H9 (cell line): ENCODE results near the gene PDZRN4. TPM values are rescaled to one million over a fixed set of nuclear protein-coding genes. Genes with fewer than 3 reads are reported as not detected.

Experiments
- DNase-seq: peaks from one replicate; pipeline ENCODE4 v3.0.0-alpha.2; 2017
- H2AFZ ChIP-seq: one replicate; pipeline ENCODE4 v1.6.1; 2013; ENCODE audit warnings: mild to moderate bottlenecking, low read length, control low read depth, moderate library complexity
- H2AK5ac ChIP-seq: 2 replicates; pipeline ENCODE4 v1.6.1; 2013; ENCODE audit warnings: low read length, control low read depth, mixed read lengths; ENCODE audit not compliant: insufficient read length
- H2BK120ac ChIP-seq: one replicate; pipeline ENCODE4 v1.6.1; 2013; ENCODE audit warnings: low read depth, mild to moderate bottlenecking, low read length, control low read depth, inconsistent platforms; ENCODE audit not compliant: poor library complexity, severe bottlenecking
- H2BK12ac ChIP-seq: 2 replicates; pipeline ENCODE4 v1.6.1; 2013; ENCODE audit warnings: low read length, control low read depth, mixed read lengths, low read depth; ENCODE audit not compliant: insufficient read length
- H2BK15ac ChIP-seq: 2 replicates; pipeline ENCODE4 v1.6.1; 2013; ENCODE audit warnings: low read depth, low read length, control low read depth
- H2BK20ac ChIP-seq: one replicate; pipeline ENCODE4 v1.6.1; 2013; ENCODE audit warnings: low read depth, mild to moderate bottlenecking, low read length, control low read depth, inconsistent platforms; ENCODE audit not compliant: poor library complexity, severe bottlenecking
- H2BK5ac ChIP-seq: 2 replicates; pipeline ENCODE4 v1.6.1; 2013; ENCODE audit warnings: low read length, control low read depth, mixed read lengths; ENCODE audit not compliant: insufficient read length
- H3K14ac ChIP-seq: 2 replicates; pipeline ENCODE4 v1.6.1; 2013; ENCODE audit warnings: low read length, control low read depth; ENCODE audit not compliant: insufficient read depth
- H3K18ac ChIP-seq: 2 replicates; pipeline ENCODE4 v1.6.1; 2013; ENCODE audit warnings: low read depth, mild to moderate bottlenecking, mixed read lengths, low read length, control low read depth; ENCODE audit not compliant: insufficient read length
- H3K23ac ChIP-seq: 2 replicates; pipeline ENCODE4 v1.6.1; 2013; ENCODE audit warnings: low read length, control low read depth, mixed read lengths, low read depth; ENCODE audit not compliant: insufficient read length
- H3K23me2 ChIP-seq: 2 replicates; pipeline ENCODE4 v1.6.1; 2013; ENCODE audit warnings: low read depth, mild to moderate bottlenecking, mixed read lengths, low read length, control low read depth; ENCODE audit not compliant: insufficient read length, poor library complexity, severe bottlenecking
- H3K27ac ChIP-seq: 2 replicates; pipeline ENCODE4 v1.5.1; 2013; ENCODE audit warnings: low read length, control low read depth, mixed read lengths, low read depth; ENCODE audit not compliant: insufficient read length
- H3K27me3 ChIP-seq: 2 replicates; pipeline ENCODE4 v1.6.1; 2013; ENCODE audit warnings: low read length, control low read depth, inconsistent platforms; ENCODE audit not compliant: insufficient read depth
- H3K4ac ChIP-seq: 2 replicates; pipeline ENCODE4 v1.6.1; 2013; ENCODE audit warnings: low read depth, mild to moderate bottlenecking, control low read depth, inconsistent platforms, low read length, moderate library complexity
- H3K4me1 ChIP-seq: 2 replicates; pipeline ENCODE4 v1.6.1; 2013; ENCODE audit warnings: low read length, control low read depth, inconsistent platforms; ENCODE audit not compliant: insufficient read depth
- H3K4me2 ChIP-seq: 2 replicates; pipeline ENCODE4 v1.6.1; 2013; ENCODE audit warnings: low read length, control low read depth, mixed read lengths; ENCODE audit not compliant: insufficient read length, insufficient read depth
- H3K56ac ChIP-seq: 2 replicates; pipeline ENCODE4 v1.6.1; 2013; ENCODE audit warnings: low read depth, mild to moderate bottlenecking, mixed read lengths, low read length, control low read depth; ENCODE audit not compliant: insufficient read length
- H3K79me1 ChIP-seq: 2 replicates; pipeline ENCODE4 v1.6.1; 2013; ENCODE audit warnings: low read depth, mild to moderate bottlenecking, moderate library complexity, low read length, control low read depth, inconsistent platforms; ENCODE audit not compliant: insufficient read depth, poor library complexity, severe bottlenecking
- H3K79me2 ChIP-seq: 2 replicates; pipeline ENCODE4 v1.6.1; 2013; ENCODE audit warnings: low read length, control low read depth, inconsistent platforms; ENCODE audit not compliant: insufficient read depth
- H3K9ac ChIP-seq: 2 replicates; pipeline ENCODE4 v1.6.1; 2013; ENCODE audit warnings: low read length, control low read depth, mixed read lengths; ENCODE audit not compliant: insufficient read length; ENCODE audit errors: extremely low read depth
- H3K9me3 ChIP-seq: one replicate; pipeline ENCODE4 v1.6.1; 2013; ENCODE audit warnings: low read depth, low read length, inconsistent platforms; ENCODE audit not compliant: control insufficient read depth
- H3T11ph ChIP-seq: one replicate; pipeline ENCODE4 v1.6.1; 2013; ENCODE audit warnings: mild to moderate bottlenecking, low read length, control low read depth, inconsistent platforms
- H4K20me1 ChIP-seq: one replicate; pipeline ENCODE4 v1.6.1; 2013; ENCODE audit not compliant: control insufficient read depth, insufficient read length, insufficient read depth
- H4K5ac ChIP-seq: 2 replicates; pipeline ENCODE4 v1.6.1; 2013; ENCODE audit warnings: low read depth, mild to moderate bottlenecking, mixed read lengths, low read length, control low read depth; ENCODE audit not compliant: insufficient read length
- H4K8ac ChIP-seq: replicated peaks from 2 replicates; pipeline ENCODE4 v1.6.1; 2013; ENCODE audit warnings: low read length, control low read depth, mixed read lengths, low read depth; ENCODE audit not compliant: insufficient read length
- H4K91ac ChIP-seq: 2 replicates; pipeline ENCODE4 v1.6.1; 2013; ENCODE audit warnings: low read depth, mild to moderate bottlenecking, moderate library complexity, mixed read lengths, low read length, control low read depth; ENCODE audit not compliant: insufficient read length
- H3K27ac Mint-ChIP-seq, 3 experiments: 2 replicates in 2 of 3; 3 replicates in 1 of 3; pipeline ENCODE4 v1.8.0; 2020 to 2021; ENCODE audit warnings: mixed read lengths in 3 of 3, mild to moderate bottlenecking in 1 of 3, moderate library complexity in 1 of 3
- H3K27me3 Mint-ChIP-seq: 2 replicates; pipeline ENCODE4 v1.8.0; 2021; ENCODE audit warnings: low read depth, mild to moderate bottlenecking, moderate library complexity, mixed read lengths
- H3K36me3 Mint-ChIP-seq, 3 experiments: 2 replicates in 2 of 3; 3 replicates in 1 of 3; pipeline ENCODE4 v1.8.0; 2020 to 2021; ENCODE audit warnings: low read depth in 3 of 3, mixed read lengths in 3 of 3; ENCODE audit not compliant: insufficient read depth in 1 of 3
- H3K4me1 Mint-ChIP-seq, 2 experiments: 2 replicates each; pipeline ENCODE4 v1.8.0; 2020; ENCODE audit warnings: mixed read lengths in 2 of 2
- H3K4me3 Mint-ChIP-seq, 2 experiments: 2 replicates in 1 of 2; 3 replicates in 1 of 2; pipeline ENCODE4 v1.8.0; 2020 to 2021; ENCODE audit warnings: mild to moderate bottlenecking in 2 of 2, mixed read lengths in 2 of 2, moderate library complexity in 1 of 2
- H3K9me3 Mint-ChIP-seq, 2 experiments: 2 replicates in 1 of 2; 3 replicates in 1 of 2; pipeline ENCODE4 v1.8.0; 2020; ENCODE audit warnings: mild to moderate bottlenecking in 2 of 2, mixed read lengths in 2 of 2, moderate library complexity in 1 of 2
- CTCF ChIP-seq: fragments of 200-600 bp; sonication (generic); conservative IDR thresholded peaks from 3 replicates; pipeline ENCODE4 v1.8.0; 2021; ENCODE audit warnings: antibody characterized with exemption, mild to moderate bottlenecking
- WGBS: extraction: QIAGEN DNeasy Blood & Tissue Kit; methylation state at CpG from one replicate; pipeline ENCODE4 v1.1.7; 2013; ENCODE audit warnings: missing lambda C conversion rate, low lambda C conversion rate, mixed read lengths; ENCODE audit not compliant: insufficient read length; ENCODE audit errors: extremely low coverage; 5-methylcytosine and 5-hydroxymethylcytosine counted together
- total RNA-seq: library from RNA; stranded (reverse); gene quantifications from 2 replicates; pipeline ENCODE4 v1.2.1, GENCODE V29; 2021

PDZRN4 gene
- total RNA-seq, 1 experiment from 2014 or later = not detected

GRCh38 chr12:41274643-41275042 lies 86.5 kb downstream of the PDZRN4 start:
- Histone ChIP-seq H3K14ac (no peak overlapping the region), H3K56ac (no peak overlapping the region), H3K18ac (no peak overlapping the region), H4K8ac (no peak overlapping the region), H4K91ac (no peak overlapping the region), H2AFZ (no peak overlapping the region), H2BK5ac (no peak overlapping the region), H2BK120ac (no peak overlapping the region), H2AK5ac (no peak overlapping the region), H3K23me2 (no peaks in the 10 kb centered on the region), H3K27me3 (no peaks in the 10 kb centered on the region), H2BK20ac (no peak overlapping the region), H3T11ph (no peak overlapping the region), H3K4me2 (no peak overlapping the region), H3K79me2 (no peaks in the 10 kb centered on the region), H3K23ac (no peak overlapping the region), H4K20me1 (no peaks in the 10 kb centered on the region), H3K27ac (no peak overlapping the region), H3K9ac (no peak overlapping the region), H3K4me1 (no peaks in the 10 kb centered on the region), H3K9me3 (no peaks in the 10 kb centered on the region), H2BK15ac (no peak overlapping the region), H2BK12ac (no peak overlapping the region), H4K5ac (no peak overlapping the region), H3K79me1 (no peaks in the 10 kb centered on the region), H3K4ac (no peak overlapping the region)
- Mint-ChIP-seq H3K36me3 (no peaks in the 10 kb centered on the region), H3K27me3 (no peaks in the 10 kb centered on the region), H3K4me1 (no peaks in the 10 kb centered on the region; a peak in 1 of 4 replicates), H3K9me3 (no peaks in the 10 kb centered on the region), H3K4me3 (no peak overlapping the region), H3K27ac (no peak overlapping the region)
- DNase-seq = no peak
- WGBS = no CpG with 5 or more reads among the region's 2 CpGs
- TF ChIP-seq CTCF = no peak
